CD4-positive, alpha-beta T cell treated with Interleukin-21 for 1 hour (primary cell): ENCODE measurements around the gene RBM14.
A peak's percentile ranks its signal among the peaks of the same experiment; 100 is the strongest.
"Not testable (repeated sequence)": the region's sequence is repeated elsewhere in the genome, so short reads cannot be mapped to it uniquely, and the experiment has no call there.

Experiments
- DNase-seq: peaks from one replicate; pipeline ENCODE4 v3.0.0-alpha.2; 2020

RBM14 gene

GRCh38 chr11:66600219-66600618 is 16.2 kb upstream of the RBM14 start:
- no peak for DNase-seq

DNA sequence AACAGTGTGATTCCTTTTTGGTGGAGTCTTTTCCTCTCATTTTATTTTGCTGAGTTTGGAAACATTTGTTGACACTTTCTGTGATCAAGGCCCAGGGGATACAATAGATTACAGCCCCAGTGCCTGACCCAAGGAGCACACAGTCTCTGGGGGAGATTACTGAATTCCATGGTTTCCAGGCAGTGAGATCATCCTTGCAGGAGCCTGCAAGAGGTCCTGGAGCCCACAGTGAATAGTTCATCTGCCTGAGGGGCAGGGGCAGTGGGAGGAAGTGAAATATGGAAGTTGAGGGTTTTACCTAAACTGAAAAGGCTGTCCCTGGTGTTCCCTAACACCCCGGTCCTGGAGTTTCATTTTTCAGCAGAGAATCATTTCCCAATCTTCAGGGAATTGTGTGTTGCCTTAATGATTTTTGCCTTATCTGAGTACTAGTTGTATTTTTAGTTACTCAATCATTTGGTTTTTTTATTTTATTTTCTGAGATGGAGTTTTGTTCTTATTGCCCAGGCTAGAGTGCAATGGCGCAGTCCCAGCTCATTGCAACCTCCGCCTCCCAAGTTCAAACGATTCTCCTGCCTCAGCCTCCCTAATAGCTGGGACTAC is 15.7 kb upstream of the RBM14 start:
- DNase-seq, result no peak

GRCh38 chr11:66603072-66603471 is 13.4 kb upstream of the RBM14 start:
- no peak for DNase-seq

DNA sequence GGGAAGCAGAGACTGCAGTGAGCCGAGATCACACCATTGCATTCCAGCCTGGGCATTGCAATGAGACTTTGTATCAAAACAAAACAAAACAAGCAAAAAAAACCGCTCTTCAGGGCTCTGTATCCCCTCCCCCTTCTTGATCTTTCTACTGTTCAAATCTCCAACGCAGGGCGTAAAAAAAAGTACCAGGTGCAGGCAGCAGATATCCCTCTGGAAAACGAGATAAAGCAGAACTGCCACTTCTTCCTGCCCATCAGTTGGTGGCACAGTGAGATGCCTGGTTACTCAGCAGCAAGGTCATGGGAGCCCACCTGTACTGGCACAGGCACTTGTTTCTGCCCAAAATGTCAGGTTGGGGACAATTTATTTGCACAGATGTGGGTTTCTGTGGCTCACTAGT is 12.3 kb upstream of the RBM14 start:
- no peak for DNase-seq

- DNase-seq, result not testable (repeated sequence)
These were observed 9.8 kb upstream of the RBM14 start for GRCh38 chr11:66606608-66607007.

- DNase-seq, result no peak
These were observed 9.2 kb upstream of the RBM14 start for GRCh38 chr11:66607126-66607834.

- DNase-seq, result no peak
These were observed 6.5 kb upstream of the RBM14 start for GRCh38 chr11:66609721-66610617.

GRCh38 chr11:66612458-66612857 is 4.0 kb upstream of the RBM14 start:
- no peak for DNase-seq

GRCh38 chr11:66614073-66614472 is 2.4 kb upstream of the RBM14 start:
- no peak for DNase-seq

GRCh38 chr11:66617155-66617834 is 865 bp downstream of the RBM14 start:
- DNase-seq, result peak; percentile 62

DNA sequence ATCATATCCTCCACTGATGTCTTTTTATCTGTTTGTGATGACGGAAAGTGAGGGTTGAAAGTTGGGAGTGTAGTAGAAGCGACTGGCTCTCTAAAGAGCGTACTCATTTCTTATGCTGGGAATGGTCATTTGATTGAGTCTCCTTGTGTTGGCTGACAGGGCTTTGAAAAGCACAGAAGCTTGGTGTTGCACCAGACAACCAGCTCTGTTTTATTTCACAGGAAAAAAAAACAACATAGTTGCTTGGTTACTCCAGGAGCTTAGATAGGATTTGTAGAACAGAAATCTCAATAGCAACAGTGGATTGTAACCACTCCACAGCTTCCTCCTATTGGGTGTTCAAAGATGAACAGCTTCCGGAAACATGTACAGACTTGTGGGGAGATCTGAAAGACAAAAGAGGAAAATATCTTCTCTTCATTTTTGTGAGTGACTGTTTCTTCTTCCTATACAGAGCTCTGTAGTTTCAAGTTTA is 2.7 kb downstream of the RBM14 start:
- peak; percentile 86 for DNase-seq

DNA sequence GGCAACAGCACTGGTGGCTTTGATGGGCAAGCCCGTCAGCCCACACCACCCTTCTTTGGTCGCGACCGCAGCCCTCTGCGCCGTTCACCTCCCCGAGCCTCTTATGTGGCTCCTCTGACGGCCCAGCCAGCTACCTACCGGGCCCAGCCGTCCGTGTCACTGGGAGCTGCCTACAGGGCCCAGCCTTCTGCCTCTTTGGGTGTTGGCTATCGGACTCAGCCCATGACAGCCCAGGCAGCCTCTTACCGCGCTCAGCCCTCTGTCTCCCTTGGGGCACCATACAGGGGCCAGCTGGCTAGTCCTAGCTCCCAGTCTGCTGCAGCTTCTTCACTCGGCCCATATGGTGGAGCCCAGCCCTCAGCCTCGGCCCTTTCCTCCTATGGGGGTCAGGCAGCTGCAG is 8.0 kb downstream of the RBM14 start:
- DNase-seq, result no peak

DNA sequence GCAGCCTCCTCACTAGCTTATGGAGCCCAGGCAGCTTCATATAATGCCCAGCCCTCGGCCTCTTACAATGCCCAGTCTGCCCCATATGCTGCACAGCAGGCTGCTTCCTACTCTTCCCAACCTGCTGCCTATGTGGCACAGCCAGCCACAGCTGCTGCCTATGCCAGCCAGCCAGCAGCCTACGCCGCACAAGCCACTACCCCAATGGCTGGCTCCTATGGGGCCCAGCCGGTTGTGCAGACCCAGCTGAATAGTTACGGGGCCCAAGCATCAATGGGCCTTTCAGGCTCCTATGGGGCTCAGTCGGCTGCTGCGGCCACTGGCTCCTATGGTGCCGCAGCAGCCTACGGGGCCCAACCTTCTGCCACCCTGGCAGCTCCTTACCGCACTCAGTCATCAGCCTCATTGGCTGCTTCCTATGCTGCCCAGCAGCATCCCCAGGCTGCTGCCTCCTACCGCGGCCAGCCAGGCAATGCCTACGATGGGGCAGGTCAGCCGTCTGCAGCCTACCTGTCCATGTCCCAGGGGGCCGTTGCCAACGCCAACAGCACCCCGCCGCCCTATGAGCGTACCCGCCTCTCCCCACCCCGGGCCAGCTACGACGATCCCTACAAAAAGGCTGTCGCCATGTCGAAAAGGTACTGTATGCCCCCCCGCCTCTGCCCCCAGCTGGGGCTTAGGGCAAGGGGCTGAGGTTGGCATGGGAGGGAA is 8.8 kb downstream of the RBM14 start:
- DNase-seq, result no peak

DNA sequence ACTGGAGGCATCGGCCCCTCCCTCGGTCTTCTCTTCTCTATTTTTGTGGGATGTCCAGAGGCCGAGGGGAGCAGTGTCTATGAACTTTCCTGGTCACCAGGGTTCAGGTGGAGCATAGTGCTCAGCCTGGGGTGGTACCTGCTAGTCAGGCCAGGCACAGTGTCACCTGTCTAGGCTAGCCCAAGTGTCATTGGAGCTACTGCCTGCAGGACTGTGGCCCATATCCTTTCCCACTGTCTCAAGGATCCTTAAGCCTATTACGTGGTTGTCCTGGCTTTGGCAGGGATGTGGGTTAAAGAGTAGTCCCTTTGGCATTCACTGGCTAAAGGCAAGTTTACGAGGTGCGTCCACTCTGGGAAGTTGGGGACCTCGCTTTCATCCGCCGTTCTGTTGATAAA is 9.3 kb downstream of the RBM14 start:
- DNase-seq, result no peak

DNA sequence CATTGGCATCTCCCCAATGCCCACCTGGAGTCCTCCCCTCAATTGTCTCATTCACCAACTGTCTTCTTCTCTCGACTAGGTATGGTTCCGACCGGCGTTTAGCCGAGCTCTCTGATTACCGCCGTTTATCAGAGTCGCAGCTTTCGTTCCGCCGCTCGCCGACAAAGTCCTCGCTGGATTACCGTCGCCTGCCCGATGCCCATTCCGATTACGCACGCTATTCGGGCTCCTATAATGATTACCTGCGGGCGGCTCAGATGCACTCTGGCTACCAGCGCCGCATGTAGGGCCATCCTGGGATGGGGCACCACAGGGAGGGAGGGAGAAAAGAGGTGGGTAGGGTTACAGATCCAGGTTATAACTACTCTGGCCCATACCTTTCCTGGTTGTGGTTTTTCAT is 10.0 kb downstream of the RBM14 start:
- no peak for DNase-seq

- no peak for DNase-seq
These were observed 10.5 kb downstream of the RBM14 start for GRCh38 chr11:66626926-66627325.

GRCh38 chr11:66628061-66628603 is 11.7 kb downstream of the RBM14 start:
- DNase-seq, result no peak

- DNase-seq, result no peak
These were observed 12.9 kb downstream of the RBM14 start for GRCh38 chr11:66629356-66629755.

DNA sequence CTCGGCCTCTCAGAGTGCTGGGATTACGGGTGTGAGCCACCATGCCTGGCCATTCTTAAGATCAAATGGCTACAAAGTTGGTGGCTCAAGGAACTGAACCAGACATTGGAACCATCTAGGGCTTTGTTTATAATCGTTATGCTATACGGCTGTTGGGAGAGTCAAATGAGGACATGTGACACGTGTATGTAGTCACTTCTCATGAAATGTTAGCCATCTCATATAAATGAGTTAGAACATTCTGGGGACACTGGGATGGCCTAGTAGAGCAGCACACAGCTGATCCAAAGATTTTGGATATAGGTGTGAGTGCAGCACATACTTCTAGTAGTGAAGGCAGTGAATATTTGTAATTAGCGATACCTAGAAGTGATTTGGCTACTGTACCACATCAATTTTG is 15.5 kb downstream of the RBM14 start:
- no peak for DNase-seq

GRCh38 chr11:66632952-66633351 is 16.5 kb downstream of the RBM14 start:
- DNase-seq, result no peak

- DNase-seq, result no peak
These were observed 20.0 kb downstream of the RBM14 start for GRCh38 chr11:66636411-66636810.

- no peak for DNase-seq
These were observed 21.2 kb downstream of the RBM14 start for GRCh38 chr11:66637557-66638176.
